Breast epithelium (tissue), 4 donors: ENCODE results near the gene KITLG. TPM values are rescaled to one million over a fixed set of nuclear protein-coding genes. Genes with fewer than 3 reads are reported as not detected.
"Not testable (repeated sequence)": the region's sequence is repeated elsewhere in the genome, so short reads cannot be mapped to it uniquely, and the experiment has no call there.

Source experiments
- DNase-seq, 2 donors: peaks; one replicate each; pipeline ENCODE4 v3.0.0-alpha.2; 2019; ENCODE audit warnings: low spot score in 2 of 2
- H3K27ac ChIP-seq, 2 donors: fragments of 200-600 bp; sonication (generic) in 1 of 2; one replicate each; pipeline ENCODE4 v1.5.1; 2016 to 2019; ENCODE audit warnings: mild to moderate bottlenecking in 1 of 2
- H3K27me3 ChIP-seq, 2 donors: fragments of 200-600 bp; sonication (generic) in 1 of 2; one replicate each; pipeline versions ENCODE4 v1.5.1 to v1.6.0; 2017 to 2019; ENCODE audit warnings: control low read depth in 1 of 2, mild to moderate bottlenecking in 1 of 2
- H3K36me3 ChIP-seq: fragments of 200-600 bp; one replicate; pipeline ENCODE4 v1.5.1; 2019
- H3K4me1 ChIP-seq, 2 donors: fragments of 200-600 bp; sonication (generic); one replicate each; pipeline ENCODE4 v1.5.1; 2016 to 2019; ENCODE audit warnings: control low read depth in 1 of 2
- H3K4me3 ChIP-seq, 3 donors: fragments of 200-600 bp; sonication (generic); 1 replicate in 2 of 3; 2 replicates in 1 of 3; pipeline ENCODE4 v1.5.1; 2016 to 2019; ENCODE audit warnings: mild to moderate bottlenecking in 3 of 3, moderate library complexity in 2 of 3
- H3K9me3 ChIP-seq, 2 donors: fragments of 200-600 bp; sonication (generic) in 1 of 2; one replicate each; pipeline ENCODE4 v1.5.1; 2016 to 2019; ENCODE audit warnings: control low read depth in 1 of 2
- POLR2A ChIP-seq: fragments of 450-650 bp; IDR thresholded peaks from one replicate; pipeline ENCODE4 v1.6.1; 2016; ENCODE audit warnings: antibody characterized with exemption, mild to moderate bottlenecking, moderate library complexity
- POLR2AphosphoS5 ChIP-seq, 3 donors: sonication (generic); formaldehyde crosslinking; IDR thresholded peaks; one replicate each; pipeline ENCODE4 v1.6.1; 2017; ENCODE audit warnings: antibody characterized with exemption in 3 of 3
- intact Hi-C: fragments of 100-400 bp; cut with DNase I; formaldehyde crosslinking; loops from one replicate; pipeline ENCODE4 v1.15.1; 2023; ENCODE audit warnings: low total_unique reads
- total RNA-seq, 3 donors: library from RNA; depleted of rRNA; stranded (reverse); fragments of >200 nt; gene quantifications; one replicate each; pipeline ENCODE4 v1.1.0, GENCODE V29; 2016
- TF ChIP-seq, protein P1 (sequence below), 3 donors: fragments of 450-650 bp; IDR thresholded peaks; one replicate each; pipeline ENCODE4 v1.5.1; 2016 to 2017; ENCODE audit warnings: antibody characterized with exemption in 3 of 3, mild to moderate bottlenecking in 3 of 3, moderate library complexity in 3 of 3

Gene KITLG, protein sequence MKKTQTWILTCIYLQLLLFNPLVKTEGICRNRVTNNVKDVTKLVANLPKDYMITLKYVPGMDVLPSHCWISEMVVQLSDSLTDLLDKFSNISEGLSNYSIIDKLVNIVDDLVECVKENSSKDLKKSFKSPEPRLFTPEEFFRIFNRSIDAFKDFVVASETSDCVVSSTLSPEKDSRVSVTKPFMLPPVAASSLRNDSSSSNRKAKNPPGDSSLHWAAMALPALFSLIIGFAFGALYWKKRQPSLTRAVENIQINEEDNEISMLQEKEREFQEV
- total RNA-seq, result 10 to 100 TPM; 18.4 to 31.8 (median 26.5) TPM

DNA sequence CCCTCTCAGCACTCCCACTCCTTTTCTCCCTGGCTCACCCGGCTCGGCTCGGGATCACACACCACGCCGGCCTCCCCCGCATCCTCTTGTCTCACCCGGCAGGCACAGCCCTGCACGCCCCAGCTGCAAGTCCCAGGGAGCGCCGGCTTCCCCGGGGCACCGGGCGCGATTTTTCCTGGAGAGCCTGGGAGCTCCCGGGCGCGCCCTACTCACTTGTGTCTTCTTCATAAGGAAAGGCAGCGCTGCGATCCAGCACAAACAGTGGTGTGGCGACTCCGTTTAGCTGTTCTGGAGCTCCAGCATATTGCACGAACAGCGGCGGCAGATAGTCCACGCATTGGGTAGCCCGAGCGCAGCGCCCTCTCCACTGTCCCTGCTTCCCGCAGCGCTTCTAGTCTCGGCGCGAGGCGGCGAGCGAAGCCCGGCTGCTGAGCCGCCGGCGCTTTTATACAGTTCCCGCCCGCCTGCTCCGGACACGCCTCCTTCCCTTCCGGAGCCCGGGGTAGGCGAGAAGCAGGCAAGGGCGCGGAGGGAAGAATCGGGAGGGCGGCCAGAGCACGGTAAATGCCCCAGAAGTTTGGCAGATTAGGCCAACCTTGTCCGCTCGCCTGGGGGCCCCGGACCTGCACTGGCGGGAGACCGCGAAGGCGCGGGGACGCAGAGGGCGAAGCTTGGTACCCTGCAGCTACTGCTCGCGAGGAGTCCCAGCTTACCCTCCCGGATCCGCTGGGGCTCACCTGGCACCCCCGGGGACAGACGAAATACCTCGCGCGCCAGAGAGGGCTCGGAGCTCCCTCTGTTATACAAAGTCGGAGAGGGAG lies at the start of gene KITLG:
Gene KITLG (minus strand): TSS at position 421 of the 821 bp plus-strand sequence. CDS start 193 bp downstream, at position 228.
- no peaks in the 10 kb centered on the region for H3K9me3 ChIP-seq
- H3K27me3 ChIP-seq, result no peaks in the 10 kb centered on the region
- TF ChIP-seq, protein P1, sequence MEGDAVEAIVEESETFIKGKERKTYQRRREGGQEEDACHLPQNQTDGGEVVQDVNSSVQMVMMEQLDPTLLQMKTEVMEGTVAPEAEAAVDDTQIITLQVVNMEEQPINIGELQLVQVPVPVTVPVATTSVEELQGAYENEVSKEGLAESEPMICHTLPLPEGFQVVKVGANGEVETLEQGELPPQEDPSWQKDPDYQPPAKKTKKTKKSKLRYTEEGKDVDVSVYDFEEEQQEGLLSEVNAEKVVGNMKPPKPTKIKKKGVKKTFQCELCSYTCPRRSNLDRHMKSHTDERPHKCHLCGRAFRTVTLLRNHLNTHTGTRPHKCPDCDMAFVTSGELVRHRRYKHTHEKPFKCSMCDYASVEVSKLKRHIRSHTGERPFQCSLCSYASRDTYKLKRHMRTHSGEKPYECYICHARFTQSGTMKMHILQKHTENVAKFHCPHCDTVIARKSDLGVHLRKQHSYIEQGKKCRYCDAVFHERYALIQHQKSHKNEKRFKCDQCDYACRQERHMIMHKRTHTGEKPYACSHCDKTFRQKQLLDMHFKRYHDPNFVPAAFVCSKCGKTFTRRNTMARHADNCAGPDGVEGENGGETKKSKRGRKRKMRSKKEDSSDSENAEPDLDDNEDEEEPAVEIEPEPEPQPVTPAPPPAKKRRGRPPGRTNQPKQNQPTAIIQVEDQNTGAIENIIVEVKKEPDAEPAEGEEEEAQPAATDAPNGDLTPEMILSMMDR (IDR thresholded peaks at IDR 0.05), result peak in 1 of 3 donors; percentile 25
- TF ChIP-seq POLR2A (peak; percentile 42), POLR2AphosphoS5 (IDR thresholded peaks at IDR 0.05) (peak; percentile 61 to 70 (median 69))
- peak within 1 kb of the TSS; percentile 78 to 81 for H3K27ac ChIP-seq
- H3K36me3 ChIP-seq, result no peaks in the 10 kb centered on the region
- peak within 1 kb of the TSS; percentile 55 to 90 (median 74) for H3K4me3 ChIP-seq
- DNase-seq, result peak; percentile 47 to 80
- intact Hi-C loops, result no loop called here
- no peaks in the 10 kb centered on the region for H3K4me1 ChIP-seq

DNA sequence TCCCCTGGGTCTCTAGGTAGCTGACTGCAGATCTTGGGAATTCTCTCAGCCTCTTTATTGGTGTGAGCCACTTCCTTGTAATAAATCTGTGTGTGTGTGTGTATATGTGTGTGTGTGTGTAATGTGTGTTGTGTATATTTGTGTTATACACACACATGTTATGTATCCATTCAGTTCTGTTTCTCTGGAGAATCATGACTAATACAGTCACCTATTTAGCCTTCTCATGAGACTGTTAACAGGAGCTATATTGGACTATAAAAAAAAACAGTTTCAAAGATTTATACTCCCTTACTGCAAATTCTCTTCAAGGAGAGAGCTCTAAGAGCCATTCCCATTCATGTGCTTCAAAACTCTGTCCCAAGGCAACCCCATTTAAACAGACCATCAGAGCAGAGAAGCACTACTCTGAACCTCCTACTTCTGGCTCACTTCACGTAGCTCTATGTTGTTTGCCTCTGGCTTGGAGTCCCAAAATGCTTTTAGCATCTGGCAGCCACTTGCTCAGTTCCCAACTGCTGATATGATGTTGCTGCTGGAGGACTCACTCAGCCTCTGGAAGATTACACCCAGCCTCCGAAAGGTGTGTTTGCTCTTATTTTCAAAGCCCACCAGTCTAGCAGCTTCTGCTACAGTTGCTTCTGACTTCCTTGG lies 48.7 kb upstream of the KITLG start:
- Histone ChIP-seq H3K27me3 (no peaks in the 10 kb centered on the region), H3K9me3 (no peaks in the 10 kb centered on the region), H3K27ac (no peak overlapping the region), H3K4me3 (no peak overlapping the region), H3K36me3 (no peaks in the 10 kb centered on the region), H3K4me1 (no peaks in the 10 kb centered on the region)
- DNase-seq, result no peak
- intact Hi-C loops, result no loop called here
- TF ChIP-seq POLR2AphosphoS5 (IDR thresholded peaks at IDR 0.05) (no peak), POLR2A (no peak)
- TF ChIP-seq, protein P1 (IDR thresholded peaks at IDR 0.05), result no peak

DNA sequence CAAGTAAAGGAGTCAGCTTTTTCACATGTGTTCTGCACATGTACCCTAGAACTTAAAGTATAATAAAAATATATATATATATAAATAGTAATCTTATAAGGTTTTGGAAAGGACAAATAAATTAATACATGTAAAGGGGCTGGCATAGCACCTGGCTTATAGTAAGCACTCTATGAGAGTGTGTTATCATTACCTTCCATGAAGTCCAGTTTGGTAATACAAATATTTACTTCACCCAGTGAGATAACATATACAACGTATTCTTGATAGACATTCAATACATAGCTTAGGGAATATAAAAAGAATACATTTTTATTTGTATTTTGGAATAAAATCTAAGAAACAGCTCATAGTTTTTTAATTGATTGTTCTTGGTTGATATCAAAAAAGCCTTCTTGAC lies 47.8 kb upstream of the KITLG start:
- H3K27me3 ChIP-seq, H3K27ac ChIP-seq, H3K4me3 ChIP-seq, H3K9me3 ChIP-seq, intact Hi-C loops, DNase-seq, H3K36me3 ChIP-seq, H3K4me1 ChIP-seq: not testable (repeated sequence)

DNA sequence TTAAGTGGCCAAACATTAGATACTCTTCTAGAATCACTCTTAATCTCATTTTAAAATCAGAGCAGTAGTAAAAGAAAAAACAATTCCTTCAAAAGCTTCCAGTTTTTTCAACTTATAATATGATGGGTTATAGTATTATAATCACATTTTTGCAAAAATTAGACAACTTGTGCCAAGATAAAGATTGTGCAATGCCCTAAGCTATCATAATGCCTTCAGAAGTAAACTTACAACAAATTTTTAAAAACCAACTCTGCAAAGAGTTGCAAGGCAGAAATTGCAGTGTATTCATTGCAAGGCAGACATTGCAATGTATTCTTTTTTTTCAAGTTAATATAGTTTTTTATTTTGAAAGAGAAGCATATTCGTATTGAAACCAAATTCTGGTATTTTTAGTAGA lies 47.2 kb upstream of the KITLG start:
- H3K4me1 ChIP-seq, result no peaks in the 10 kb centered on the region
- H3K27me3 ChIP-seq, result no peaks in the 10 kb centered on the region
- no peaks in the 10 kb centered on the region for H3K36me3 ChIP-seq
- intact Hi-C loops, result no loop called here
- no peak overlapping the region for H3K27ac ChIP-seq
- H3K4me3 ChIP-seq, result no peak overlapping the region
- no peaks in the 10 kb centered on the region for H3K9me3 ChIP-seq
- TF ChIP-seq POLR2A (no peak), POLR2AphosphoS5 (IDR thresholded peaks at IDR 0.05) (no peak)
- TF ChIP-seq, protein P1 (IDR thresholded peaks at IDR 0.05), result no peak
- no peak for DNase-seq

DNA sequence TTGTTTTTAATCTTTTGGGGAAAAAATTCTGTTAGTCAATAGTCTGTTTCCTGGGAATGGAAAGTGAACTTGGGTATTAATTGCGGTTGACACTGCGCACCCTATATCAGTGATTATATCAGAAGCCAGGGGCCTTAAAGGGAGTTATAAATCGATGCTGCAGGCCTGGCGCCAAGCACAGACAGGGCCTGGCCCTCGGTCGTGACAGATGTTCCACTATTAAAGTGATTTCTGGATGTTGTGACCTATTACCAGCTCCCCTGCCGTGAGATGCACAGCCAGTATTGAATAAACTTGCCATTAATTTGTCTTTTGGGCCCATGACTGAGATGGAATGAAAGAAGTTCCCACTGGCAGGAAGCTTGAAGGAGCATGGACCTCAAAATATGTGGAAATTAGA lies 45.1 kb upstream of the KITLG start:
- Histone ChIP-seq H3K27me3 (no peaks in the 10 kb centered on the region), H3K27ac (no peak overlapping the region), H3K4me3 (no peak overlapping the region), H3K9me3 (peaks cover 0 to 3% of the 10 kb centered on the region in 2 donors), H3K36me3 (no peaks in the 10 kb centered on the region), H3K4me1 (no peaks in the 10 kb centered on the region)
- no peak for DNase-seq
- TF ChIP-seq POLR2A (no peak), POLR2AphosphoS5 (IDR thresholded peaks at IDR 0.05) (no peak)
- TF ChIP-seq, protein P1 (IDR thresholded peaks at IDR 0.05), result no peak
- intact Hi-C loops, result no loop called here
